Pancreas (tissue), 10 donors: Measurements from ENCODE around the gene UBE2E2. TPM values are rescaled to one million over a fixed set of nuclear protein-coding genes. Genes with fewer than 3 reads are reported as not detected.

ENCODE experiments used
- ATAC-seq, 4 donors: fragments of 200-7000 bp; cut with Tn5 transposase; one replicate each; pipeline versions ENCODE4 v1.8.0 to v1.9.1; 2020; ENCODE audit warnings: mild to moderate bottlenecking in 4 of 4, moderate library complexity in 4 of 4
- DNase-seq, 6 donors: peaks; one replicate each; pipeline ENCODE4 v3.0.0-alpha.2; 2020
- FAIRE-seq: peaks from 2 replicates; lab custom pipeline; 2012; peaks lifted over from hg19 to GRCh38; lab: Jason Lieb, UNC
- H3K27ac ChIP-seq, 4 donors: fragments of 200-600 bp; sonication (generic); 1 replicate in 3 of 4; 2 replicates in 1 of 4; pipeline versions ENCODE4 v1.5.0 to v1.8.0; 2020
- H3K27me3 ChIP-seq, 4 donors: fragments of 200-600 bp; one replicate each; pipeline ENCODE4 v1.8.0; 2021
- H3K36me3 ChIP-seq, 3 donors: fragments of 200-600 bp; sonication (generic) in 1 of 3; one replicate each; pipeline versions ENCODE4 v1.5.0 to v1.8.0; 2020 to 2021
- H3K4me1 ChIP-seq, 3 donors: fragments of 200-600 bp; one replicate each; pipeline ENCODE4 v1.8.0; 2021
- H3K4me3 ChIP-seq, 4 donors: fragments of 200-600 bp; sonication (generic) in 2 of 4; one replicate each; pipeline versions ENCODE4 v1.5.0 to v1.8.0; 2020 to 2021
- H3K9me3 ChIP-seq, 4 donors: fragments of 200-600 bp; one replicate each; pipeline ENCODE4 v1.8.0; 2021
- CTCF ChIP-seq, 4 donors: fragments of 200-600 bp; sonication (generic) in 3 of 4; IDR thresholded peaks; one replicate each; pipeline versions ENCODE4 v1.5.0 to v1.8.0; 2021; ENCODE audit warnings: antibody characterized with exemption in 4 of 4
- WGBS, 2 donors: extraction: QIAGEN DNeasy Blood & Tissue Kit; methylation state at CpG; one replicate each; pipeline ENCODE4 v1.1.7; 2013; 5-methylcytosine and 5-hydroxymethylcytosine counted together
- intact Hi-C, 3 donors: fragments of 100-400 bp; cut with DNase I; formaldehyde crosslinking; loops; one replicate each; pipeline versions ENCODE4 v1.11.1 to v1.14.2; 2022
- polyA plus RNA-seq, 2 donors: library from polyadenylated mRNA; stranded (reverse); fragments of 200-250 nt; gene quantifications; one replicate each; pipeline ENCODE4 v1.2.3, GENCODE V29; 2013
- total RNA-seq, 6 donors: library from RNA; stranded (reverse); fragmentation: NEBNext Ultra II Directional in 4 of 6; extraction: Animal tissue kit (Norgen Biotek cat#: 25700) in 4 of 6; gene quantifications; one replicate each; pipeline versions ENCODE4 v1.2.1 to v1.2.4, GENCODE V29; 2021 to 2023
- donor health status: healthy with polysubstance abuse.
- donor health status: DM: no; HTN: no; CAD: no; lungs with moderate emphysema.
- donor health status: DM: no; HTN: no; CAD: no.
- donor health status: control.
- donor health status: control.
- donor health status: Bipolar disorder and iron deficiency.
- donor health status: DM: yes; HTN: yes; CAD: no.
- donor health status: DM: no; HTN: no; CAD: no.
- donor health status: DM: no; HTN: no; CAD: no.
- donor health status: DM: yes; HTN: yes; CAD: no.

Gene UBE2E2
- total and polyA plus RNA-seq, 8 donors: 3.3 to 11.6 (median 5.8) TPM

GRCh38 chr3:23450806-23451205 is 247.7 kb downstream of the UBE2E2 start:
- H3K9me3 ChIP-seq: no peaks in the 10 kb centered on the region
- no peak for DNase-seq
- no peak for FAIRE-seq
- TF ChIP-seq CTCF (IDR thresholded peaks at IDR 0.05): no peak
- no peaks in the 10 kb centered on the region for H3K4me1 ChIP-seq
- no peaks in the 10 kb centered on the region for H3K36me3 ChIP-seq
- H3K27me3 ChIP-seq: no peaks in the 10 kb centered on the region
- no peak overlapping the region for H3K27ac ChIP-seq
- no peak overlapping the region for H3K4me3 ChIP-seq
- ATAC-seq: no peak
- WGBS, 2 donors: 97% methylated on average over 2 of the region's 2 CpGs
- intact Hi-C loops: no loop called here

GRCh38 chr3:23452408-23452807 is 249.3 kb downstream of the UBE2E2 start:
- FAIRE-seq (no peak), DNase-seq (no peak), ATAC-seq (no peak)
- intact Hi-C loops: no loop called here
- Histone ChIP-seq H3K4me3 (no peak overlapping the region), H3K4me1 (no peaks in the 10 kb centered on the region), H3K36me3 (no peaks in the 10 kb centered on the region), H3K9me3 (no peaks in the 10 kb centered on the region), H3K27me3 (no peaks in the 10 kb centered on the region), H3K27ac (no peak overlapping the region)
- no peak for TF ChIP-seq CTCF (IDR thresholded peaks at IDR 0.05)
- WGBS, 2 donors: 80 to 91% methylated on average over 1 of the region's 1 CpG

GRCh38 chr3:23455084-23455483 is 252.0 kb downstream of the UBE2E2 start:
- Histone ChIP-seq H3K27ac (no peak overlapping the region), H3K9me3 (no peaks in the 10 kb centered on the region), H3K36me3 (no peaks in the 10 kb centered on the region), H3K4me1 (no peaks in the 10 kb centered on the region), H3K4me3 (no peak overlapping the region), H3K27me3 (no peaks in the 10 kb centered on the region)
- ATAC-seq (peak in 2 of 4 donors; percentile 29 to 62), FAIRE-seq (no peak), DNase-seq (no peak)
- 72 to 80% methylated on average over 3 of the region's 3 CpGs for WGBS, 2 donors
- TF ChIP-seq CTCF (IDR thresholded peaks at IDR 0.05): no peak
- intact Hi-C loops: no loop called here

- Histone ChIP-seq H3K27me3 (no peaks in the 10 kb centered on the region), H3K9me3 (no peaks in the 10 kb centered on the region), H3K36me3 (no peaks in the 10 kb centered on the region), H3K4me3 (no peak overlapping the region), H3K27ac (no peak overlapping the region), H3K4me1 (no peaks in the 10 kb centered on the region)
- intact Hi-C loops: no loop called here
- FAIRE-seq (no peak), DNase-seq (no peak), ATAC-seq (peak in 1 of 4 donors; percentile 41)
- no peak for TF ChIP-seq CTCF (IDR thresholded peaks at IDR 0.05)
- 67 to 76% methylated on average over 2 of the region's 2 CpGs for WGBS, 2 donors
Measured at GRCh38 chr3:23455775-23456174, 252.6 kb downstream of the UBE2E2 start.

- H3K36me3 ChIP-seq: no peaks in the 10 kb centered on the region
- no peak for DNase-seq
- TF ChIP-seq CTCF (IDR thresholded peaks at IDR 0.05): no peak
- WGBS, 2 donors: 96 to 97% methylated on average over 2 of the region's 2 CpGs
- no peaks in the 10 kb centered on the region for H3K27me3 ChIP-seq
- no peak for FAIRE-seq
- intact Hi-C loops: no loop called here
- no peak overlapping the region for H3K27ac ChIP-seq
- H3K9me3 ChIP-seq: no peaks in the 10 kb centered on the region
- no peaks in the 10 kb centered on the region for H3K4me1 ChIP-seq
- ATAC-seq: no peak
- H3K4me3 ChIP-seq: no peak overlapping the region
Measured at GRCh38 chr3:23457697-23458096, 254.6 kb downstream of the UBE2E2 start.
